Fibroblast of skin of right biceps (primary cell): ENCODE results near the gene CFB.
"Not testable (repeated sequence)": the region's sequence is repeated elsewhere in the genome, so short reads cannot be mapped to it uniquely, and the experiment has no call there.

ENCODE experiments used
- DNase-seq: peaks from one replicate; pipeline ENCODE4 v3.0.0-alpha.2; 2013

The CFB gene

GRCh38 chr6:31945507-31946369, at the start of gene CFB:
Gene CFB, plus strand, starts transcription at chr6:31946095. Its CDS starts 127 bp downstream, at chr6:31946222.
- peak; percentile 80 for DNase-seq

GRCh38 chr6:31896493-31896855, 49.4 kb upstream of the CFB start:
- DNase-seq: no peak

- no peak for DNase-seq
Observed at GRCh38 chr6:31896856-31897611, 48.9 kb upstream of the CFB start.

- DNase-seq: peak; percentile 81
Observed at GRCh38 chr6:31897612-31898382, 48.1 kb upstream of the CFB start, which contains the start of gene EHMT2. Gene EHMT2, minus strand, starts transcription at chr6:31897698. Its CDS starts 21 bp downstream, at chr6:31897677.

- DNase-seq: peak; percentile 26
Observed at GRCh38 chr6:31898383-31899011, 47.4 kb upstream of the CFB start.

GRCh38 chr6:31899215-31899614, 46.7 kb upstream of the CFB start:
- no peak for DNase-seq

- DNase-seq: no peak
Observed at GRCh38 chr6:31899882-31900722, 45.8 kb upstream of the CFB start.

GRCh38 chr6:31900917-31901414, 44.9 kb upstream of the CFB start:
- DNase-seq: no peak

- DNase-seq: peak; percentile 60
Observed at GRCh38 chr6:31901415-31901952, 44.4 kb upstream of the CFB start.

GRCh38 chr6:31901953-31902643, 43.8 kb upstream of the CFB start, which contains the start of gene ZBTB12:
Gene ZBTB12, minus strand, starts transcription at chr6:31902086. Its CDS starts 781 bp downstream, at chr6:31901305.
- DNase-seq: peak; percentile 96

GRCh38 chr6:31903957-31904356, 41.9 kb upstream of the CFB start:
- no peak for DNase-seq

GRCh38 chr6:31905041-31905440, 40.9 kb upstream of the CFB start:
- no peak for DNase-seq

- DNase-seq: no peak
Observed at GRCh38 chr6:31906122-31906521, 39.8 kb upstream of the CFB start.

GRCh38 chr6:31906727-31907126, 39.2 kb upstream of the CFB start:
- DNase-seq: not testable (repeated sequence)

- DNase-seq: peak; percentile 76
Observed at GRCh38 chr6:31907158-31907813, 38.6 kb upstream of the CFB start.

GRCh38 chr6:31908255-31908654, 37.6 kb upstream of the CFB start:
- DNase-seq: not testable (repeated sequence)

GRCh38 chr6:31908791-31909190, 37.1 kb upstream of the CFB start:
- peak; percentile 59 for DNase-seq

GRCh38 chr6:31909298-31909697, 36.6 kb upstream of the CFB start:
- not testable (repeated sequence) for DNase-seq

GRCh38 chr6:31911826-31912585, 33.9 kb upstream of the CFB start:
- DNase-seq: no peak
